GM19438 (cell line): ENCODE measurements around the gene DIP2A.

Experiments used
- ATAC-seq: cut with Tn5 transposase; IDR thresholded peaks from one replicate; pipeline ENCODE4 v1.9.1; 2021; ENCODE audit warnings: low read depth; ENCODE audit not compliant: unreplicated experiment

DIP2A gene

GRCh38 chr21:46606427-46606813 is 147.7 kb downstream of the DIP2A start:
- no peak for ATAC-seq

DNA sequence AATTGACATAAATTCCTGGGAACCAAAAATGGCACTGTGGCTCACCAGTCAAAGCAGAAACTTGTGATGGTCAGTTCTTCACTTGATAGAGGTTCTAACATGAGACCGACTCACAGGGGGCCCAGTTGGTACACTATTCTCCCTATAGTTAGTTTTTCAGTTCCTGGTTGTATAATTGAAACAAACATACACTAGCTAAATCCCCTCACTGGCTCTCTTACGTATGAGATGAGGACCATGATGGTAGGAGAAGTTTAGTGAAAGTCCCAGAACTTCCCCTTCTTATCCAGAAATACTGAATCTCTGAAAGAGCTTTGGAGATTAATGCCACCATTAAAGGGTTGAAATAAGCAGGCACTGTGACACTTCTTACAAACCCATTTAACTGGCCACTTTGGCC is 148.9 kb downstream of the DIP2A start:
- no peak for ATAC-seq

GRCh38 chr21:46608672-46609111 is 150.0 kb downstream of the DIP2A start:
- no peak for ATAC-seq

DNA sequence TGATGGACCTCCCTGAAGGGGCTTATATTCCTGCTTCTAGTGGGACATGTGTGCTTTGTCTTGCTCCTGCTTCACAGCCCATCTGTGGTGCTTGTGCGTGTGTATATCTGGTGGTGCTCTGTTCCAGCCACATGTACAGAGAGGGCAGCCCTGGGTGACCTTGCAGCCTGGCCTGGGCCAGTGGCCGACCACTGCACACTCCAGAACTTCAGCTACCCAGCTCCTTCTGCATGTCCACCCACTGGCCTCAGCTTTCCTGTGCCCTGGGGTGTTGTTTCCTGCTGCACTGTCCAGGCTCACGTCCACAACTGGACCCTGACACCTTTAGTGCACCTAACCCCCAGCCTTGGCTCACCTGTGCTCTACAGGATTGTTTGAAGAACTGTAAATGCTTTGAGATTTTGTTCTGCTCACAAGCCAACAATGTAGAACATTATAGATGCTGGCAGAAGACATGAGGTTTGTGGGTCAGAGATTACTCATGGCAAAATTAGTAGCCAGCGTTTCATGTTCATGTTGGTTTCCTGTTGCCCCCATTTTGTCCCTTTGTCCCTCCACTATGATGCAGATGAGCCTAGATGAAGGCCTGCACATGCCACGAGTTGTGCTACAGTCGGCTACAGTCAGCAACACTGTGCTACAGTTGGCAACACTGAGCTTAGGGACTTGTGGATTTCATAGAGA is 151.5 kb downstream of the DIP2A start:
- ATAC-seq: no peak

GRCh38 chr21:46613391-46613790 is 154.7 kb downstream of the DIP2A start:
- ATAC-seq: no peak

DNA sequence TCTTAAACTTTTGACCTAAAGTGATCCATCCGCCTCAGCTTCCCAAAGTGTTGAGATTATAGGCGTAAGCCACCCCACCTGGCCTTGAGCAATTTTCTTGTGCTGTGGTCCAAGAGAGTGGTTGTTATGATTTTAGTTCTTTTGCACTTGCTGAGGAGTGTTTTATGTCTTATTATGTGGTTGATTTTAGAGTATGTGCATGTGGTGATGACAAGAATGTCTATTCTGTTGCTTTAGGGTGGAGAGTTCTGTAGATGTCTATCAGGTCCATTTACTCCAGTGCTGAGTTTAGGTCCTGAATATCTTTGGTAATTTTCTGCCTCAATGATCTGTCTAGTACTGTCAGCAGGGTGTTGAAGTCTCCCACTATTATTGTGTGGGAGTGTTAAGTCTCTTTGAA is 157.4 kb downstream of the DIP2A start:
- ATAC-seq: no peak

DNA sequence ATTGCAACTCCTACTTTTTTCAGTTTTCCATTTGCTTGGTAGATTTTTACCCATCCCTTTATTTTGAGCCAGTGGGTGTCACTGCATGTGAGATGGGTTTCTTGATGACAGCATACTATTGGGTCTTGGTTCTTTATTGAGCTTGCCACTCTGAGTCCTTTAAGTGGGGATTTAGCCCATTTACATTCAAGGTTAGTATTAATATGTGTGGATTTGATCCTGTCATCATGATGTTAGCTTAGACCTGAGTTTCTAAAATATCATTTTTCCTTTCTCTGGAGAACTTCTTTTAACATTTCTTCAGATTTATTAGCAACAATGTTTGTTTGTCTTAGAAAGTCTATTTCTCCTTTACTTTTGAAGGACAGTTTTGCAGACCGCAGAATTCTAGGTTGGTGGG is 158.0 kb downstream of the DIP2A start:
- no peak for ATAC-seq

GRCh38 chr21:46617267-46618051 is 158.8 kb downstream of the DIP2A start:
- no peak for ATAC-seq

DNA sequence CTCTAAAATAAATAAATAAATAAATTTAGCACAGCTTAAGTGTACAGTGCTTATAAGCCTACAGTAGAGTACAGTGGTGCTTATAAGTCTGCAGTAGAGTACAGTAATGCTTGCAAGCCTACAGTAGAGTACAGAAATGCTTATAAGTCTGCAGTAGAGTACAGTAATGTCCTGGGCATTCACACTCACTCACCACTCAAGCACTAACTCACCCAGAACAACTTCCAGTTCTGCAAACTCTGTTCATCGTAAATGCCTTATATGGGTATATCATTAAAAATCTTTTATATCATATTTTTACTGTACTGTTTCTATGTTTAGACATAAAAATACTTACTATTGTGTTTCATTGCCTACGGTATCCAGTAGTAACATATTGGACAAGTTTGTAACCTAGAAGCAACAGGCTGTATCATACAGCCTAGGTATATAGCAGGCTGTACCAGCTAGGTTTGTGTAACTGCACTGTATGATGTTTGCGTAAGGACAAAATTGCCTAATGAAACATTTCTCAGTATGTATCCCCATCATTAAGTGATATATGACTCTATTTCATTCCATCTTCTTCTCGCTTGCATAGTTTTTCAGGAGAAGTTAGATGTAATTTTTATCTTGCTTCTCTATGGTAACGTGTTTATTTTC is 160.2 kb downstream of the DIP2A start:
- no peak for ATAC-seq
